GM12878 (cell line): ENCODE data around the gene HAPLN2. TPM values are rescaled to one million over a fixed set of nuclear protein-coding genes. Genes with fewer than 3 reads are reported as not detected.

Experiments
- ATAC-seq: fragments of 200-7000 bp; cut with Tn5 transposase; 3 replicates; pipeline ENCODE4 v1.9.1; 2020; ENCODE audit warnings: mild to moderate bottlenecking, moderate library complexity
- BruUV-seq: library from RNA; stranded (reverse); fragments of 400-500 nt; replicated peaks from 2 replicates; lab custom pipeline; 2021; lab: Mats Ljungman, UMichigan
- CTCF ChIA-PET: fragments of 300-600 bp; sonication (Branson Sonifier 250); formaldehyde crosslinking; extraction: SDS; loops from one replicate; lab custom pipeline; 2021; ENCODE audit warnings: inconsistent platforms; lab: Yijun Ruan, JAX
- POLR2A ChIA-PET: fragments of 350-600 bp; formaldehyde crosslinking; extraction: SDS; loops from one replicate; lab custom pipeline; 2021; ENCODE audit warnings: inconsistent platforms; lab: Charles Lee
- RAD21 ChIA-PET: fragments of 300-600 bp; sonication (Branson Sonifier 250); formaldehyde crosslinking; loops from one replicate; lab custom pipeline; 2023; ENCODE audit warnings: antibody characterized with exemption; ENCODE audit not compliant: unreplicated experiment; lab: Charles Lee
- SMC1A ChIA-PET: fragments of 300-600 bp; sonication (Branson Sonifier 250); formaldehyde crosslinking; loops from one replicate; lab custom pipeline; 2023; ENCODE audit not compliant: unreplicated experiment, uncharacterized antibody; lab: Charles Lee
- DNase-seq: peaks from one replicate; pipeline ENCODE4 v3.0.0-alpha.2; 2011; ENCODE audit warnings: low read depth, low spot score
- FAIRE-seq: peaks from 3 replicates; lab custom pipeline; 2011; peaks lifted over from hg19 to GRCh38; lab: Jason Lieb, UNC
- H2AFZ ChIP-seq: 2 replicates; pipeline ENCODE4 v1.6.0; 2011; ENCODE audit warnings: low read depth, low read length, control low read depth; ENCODE audit not compliant: control insufficient read depth
- H3K27ac ChIP-seq: 2 replicates; pipeline ENCODE4 v1.5.1; 2011; ENCODE audit warnings: control low read depth; ENCODE audit not compliant: control insufficient read depth, insufficient read depth
- H3K27me3 ChIP-seq, 2 experiments: replicated peaks in 1 of 2; 2 replicates each; pipeline versions ENCODE4 v1.6.0 to v1.6.1; 2011; ENCODE audit warnings: low read length in 1 of 2; ENCODE audit not compliant: control insufficient read depth in 2 of 2, insufficient read depth in 2 of 2
- H3K36me3 ChIP-seq, 2 experiments: 2 replicates each; pipeline ENCODE4 v1.5.1; 2011; ENCODE audit warnings: low read length in 1 of 2; ENCODE audit not compliant: control insufficient read depth in 2 of 2, insufficient read depth in 2 of 2
- H3K4me1 ChIP-seq: 2 replicates; pipeline ENCODE4 v1.6.1; 2011; ENCODE audit warnings: mild to moderate bottlenecking, low read length, moderate library complexity, mixed read lengths; ENCODE audit not compliant: control insufficient read depth, insufficient read depth
- H3K4me2 ChIP-seq: 2 replicates; pipeline ENCODE4 v1.6.0; 2011; ENCODE audit warnings: control low read depth; ENCODE audit not compliant: control insufficient read depth, insufficient read depth
- H3K4me3 ChIP-seq: fragments of 200-600 bp; sonication (generic); 2 replicates; pipeline ENCODE4 v1.5.1; 2016
- H3K79me2 ChIP-seq: 2 replicates; pipeline ENCODE4 v1.6.0; 2011; ENCODE audit warnings: low read length; ENCODE audit not compliant: control insufficient read depth, insufficient read depth
- H3K9ac ChIP-seq: 2 replicates; pipeline ENCODE4 v1.8.0; 2011; ENCODE audit warnings: low read length, control low read depth, mixed read lengths; ENCODE audit not compliant: control insufficient read depth, insufficient read depth
- H3K9me3 ChIP-seq: replicated peaks from 3 replicates; pipeline ENCODE4 v1.5.1; 2011; ENCODE audit warnings: mild to moderate bottlenecking, low read length; ENCODE audit not compliant: control insufficient read depth, insufficient read depth
- H4K20me1 ChIP-seq: 2 replicates; pipeline ENCODE4 v1.6.0; 2011; ENCODE audit not compliant: control insufficient read depth, insufficient read depth
- ATF7 ChIP-seq: fragments of 450-650 bp; IDR thresholded peaks from 2 replicates; pipeline ENCODE4 v1.6.1; 2016; ENCODE audit warnings: low read depth, mild to moderate bottlenecking
- ETV6 ChIP-seq, 2 experiments: fragments of 450-650 bp in 1 of 2; IDR thresholded peaks in 1 of 2; conservative IDR thresholded peaks in 1 of 2; 2 replicates each; pipeline ENCODE4 v1.6.1; 2014; ENCODE audit warnings: antibody characterized with exemption in 1 of 2, borderline replicate concordance in 1 of 2, low read depth in 1 of 2, mild to moderate bottlenecking in 1 of 2, moderate library complexity in 1 of 2
- FOS ChIP-seq: IDR thresholded peaks from 3 replicates; pipeline ENCODE4 v1.6.1; 2011; ENCODE audit warnings: borderline replicate concordance; ENCODE audit not compliant: insufficient read length; ENCODE audit errors: extremely low read depth
- FOXK2 ChIP-seq: fragments of 450-650 bp; IDR thresholded peaks from 2 replicates; pipeline ENCODE4 v1.6.1; 2017; ENCODE audit warnings: mild to moderate bottlenecking, moderate library complexity
- GABPA ChIP-seq: IDR thresholded peaks from 2 replicates; pipeline ENCODE4 v1.6.1; 2014; ENCODE audit warnings: antibody characterized with exemption, low read depth, mild to moderate bottlenecking, inconsistent platforms
- MXI1 ChIP-seq: fragments of 150-350 bp; IDR thresholded peaks from 2 replicates; pipeline ENCODE4 v1.6.1; 2011; ENCODE audit warnings: low read depth, mild to moderate bottlenecking, inconsistent platforms, low read length, improper control_type of control experiment
- PML ChIP-seq: IDR thresholded peaks from 2 replicates; pipeline ENCODE4 v1.6.1; 2012; ENCODE audit warnings: low read length, inconsistent platforms
- RAD21 ChIP-seq: IDR thresholded peaks from 2 replicates; pipeline ENCODE4 v1.6.1; 2011; ENCODE audit warnings: mild to moderate bottlenecking, low read depth, low read length, moderate library complexity; ENCODE audit not compliant: insufficient read depth
- SMAD5 ChIP-seq: IDR thresholded peaks from 2 replicates; pipeline ENCODE4 v1.6.1; 2016; ENCODE audit warnings: antibody characterized with exemption, low read depth
- SMARCA5 ChIP-seq: fragments of 450-650 bp; IDR thresholded peaks from 2 replicates; pipeline ENCODE4 v1.6.1; 2017; ENCODE audit warnings: mild to moderate bottlenecking
- SMC3 ChIP-seq: IDR thresholded peaks from 2 replicates; pipeline ENCODE4 v1.6.1; 2011; ENCODE audit warnings: low read length, improper control_type of control experiment, borderline replicate concordance
- TCF12 ChIP-seq: IDR thresholded peaks from 2 replicates; pipeline ENCODE4 v1.6.1; 2011; ENCODE audit warnings: low read depth, mild to moderate bottlenecking, low read length
- WRNIP1 ChIP-seq: IDR thresholded peaks from 2 replicates; pipeline ENCODE4 v1.6.1; 2011; ENCODE audit warnings: low read depth, low read length, improper control_type of control experiment, borderline replicate concordance
- YY1 ChIP-seq: IDR thresholded peaks from 2 replicates; pipeline ENCODE4 v1.6.1; 2011; ENCODE audit warnings: low read depth, mild to moderate bottlenecking, low read length
- ZNF622 ChIP-seq: fragments of 450-650 bp; IDR thresholded peaks from 2 replicates; pipeline ENCODE4 v1.6.1; 2017; ENCODE audit warnings: mild to moderate bottlenecking, inconsistent platforms
- WGBS: methylation state at CpG from one replicate; pipeline ENCODE4 v1.1.6; 2016; ENCODE audit warnings: low lambda C conversion rate; ENCODE audit not compliant: insufficient replicate concordance, insufficient coverage; ENCODE audit errors: missing lambda C conversion rate; 5-methylcytosine and 5-hydroxymethylcytosine counted together
- in situ Hi-C: fragments of 300-500 bp; cut with MboI; formaldehyde crosslinking; loops from 9 replicates; pipeline ENCODE4 v1.14.3; 2018; ENCODE audit warnings: mixed read lengths
- intact Hi-C: fragments of 100-400 bp; cut with micrococcal nuclease; formaldehyde crosslinking; loops from one replicate; pipeline ENCODE4 v1.14.2; 2022; ENCODE audit not compliant: unreplicated experiment
- polyA plus RNA-seq, 11 experiments: library from polyadenylated mRNA; depleted of rRNA in 4 of 11; unstranded in 6 of 11; stranded (reverse) in 5 of 11; fragments of >200 nt; fragmentation: Nextera tagmentation in 4 of 11; fragmentation: Illumina TruSeq in 1 of 11; extraction: Ambion mirVana in 4 of 11; extraction: Trizol in 1 of 11; gene quantifications; 1 replicate in 1 of 11; 2 replicates in 10 of 11; pipeline versions ENCODE4 v1.2.1 to v1.2.3, GENCODE V29; 2011 to 2016; ENCODE audit warnings: inconsistent platforms in 2 of 11, missing spikeins in 2 of 11, low read depth in 1 of 11
- total RNA-seq, 4 experiments: library from RNA; depleted of rRNA in 3 of 4; stranded (reverse); fragments of >200 nt in 3 of 4; fragmentation: Illumina TruSeq in 1 of 4; extraction: Trizol in 1 of 4; gene quantifications; 2 replicates each; pipeline versions ENCODE4 v1.2.1 to v1.2.3, GENCODE V29; 2013 to 2021
- TF ChIP-seq, protein P1 (sequence below): IDR thresholded peaks from 2 replicates; pipeline ENCODE4 v1.6.1; 2012; ENCODE audit warnings: low read depth, low read length, improper control_type of control experiment
- TF ChIP-seq, protein P2 (sequence below): fragments of 450-650 bp; formaldehyde crosslinking; IDR thresholded peaks from 2 replicates; pipeline ENCODE4 v1.4.0; 2020; ENCODE audit warnings: mild to moderate bottlenecking, moderate library complexity
- TF ChIP-seq, protein P3 (sequence below): fragments of 450-650 bp; IDR thresholded peaks from 2 replicates; pipeline ENCODE4 v1.6.1; 2017; ENCODE audit warnings: mild to moderate bottlenecking, low read depth, inconsistent platforms; ENCODE audit not compliant: poor library complexity, severe bottlenecking

Gene HAPLN2
- total and polyA plus RNA-seq, 10 of the 15 experiments (the other 5 are each of a cell fraction or from before 2014, with no cell fraction given), result 0.15 to 0.24 TPM; not detected in 8

GRCh38 chr1:156608981-156609380, 10.2 kb upstream of the HAPLN2 start:
- Histone ChIP-seq H3K27ac (no peak overlapping the region), H3K4me3 (no peak overlapping the region), H3K9me3 (no peaks in the 10 kb centered on the region), H3K27me3 (peaks cover 0 to 3% of the 10 kb centered on the region in 2 experiments; a peak in 2 of 4 replicates), H3K4me1 (0 out of 2 replicates have a peak, but pooled peaks cover 4% of the 10 kb centered on the region), H3K4me2 (no peak overlapping the region), H3K9ac (no peak overlapping the region), H3K79me2 (no peaks in the 10 kb centered on the region), H2AFZ (no peak overlapping the region), H4K20me1 (no peaks in the 10 kb centered on the region), H3K36me3 (no peaks in the 10 kb centered on the region)
- ChIA-PET SMC1A (interaction anchor here (1.0 to 2.1 kb wide), 11 partner anchors 16 to 223 kb away, joined by 3 to 23 read pairs (median 8); partner anchors contain the start of gene NAXE), CTCF (interaction anchor here (0.6 to 2.1 kb wide), 34 partner anchors 8 to 250 kb away, joined by 3 to 40 read pairs (median 5); partner anchors contain the start of genes HAPLN2, NAXE and TTC24), POLR2A (no interaction called here), RAD21 (interaction anchor here (0.6 to 2.1 kb wide), 19 partner anchors 9 to 223 kb away, joined by 3 to 11 read pairs (median 4); partner anchors contain the start of genes MEF2D and NAXE)
- BruUV-seq, result no TSS peak
- DNase-seq (no peak), FAIRE-seq (peak; percentile 54), ATAC-seq (peak; percentile 94)
- in situ Hi-C loops (loop anchor here (5.0 to 10.0 kb wide), 2 partner anchors 154 to 222 kb away; no protein-coding TSS in a partner anchor), intact Hi-C loops (loop anchor here (1.0 to 10.0 kb wide), 4 partner anchors 25 to 224 kb away; no protein-coding TSS in a partner anchor)
- WGBS, result 25% methylated on average over 6 of the region's 6 CpGs
- TF ChIP-seq YY1 (peak; percentile 46; the same call in 1 of the 2 replicates), FOXK2 (no peak), GABPA (no peak), RAD21 (peak; percentile 77), SMAD5 (no peak), SMC3 (peak; percentile 84), ATF7 (no peak), ETV6 (conservative IDR thresholded peaks at IDR 0.05 in 1 of 2, IDR thresholded peaks at IDR 0.05 in 1 of 2; ENCODE audit: borderline replicate concordance in 1 of 2, low read depth in 1 of 2) (no peak), WRNIP1 (no peak), ZNF622 (no peak), PML (no peak), FOS (no peak), MXI1 (no peak), SMARCA5 (no peak), TCF12 (0 out of 2 replicates have a peak, but pooled peaks have one; percentile 35)
- TF ChIP-seq, protein P1, sequence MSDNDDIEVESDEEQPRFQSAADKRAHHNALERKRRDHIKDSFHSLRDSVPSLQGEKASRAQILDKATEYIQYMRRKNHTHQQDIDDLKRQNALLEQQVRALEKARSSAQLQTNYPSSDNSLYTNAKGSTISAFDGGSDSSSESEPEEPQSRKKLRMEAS, result no peak
- TF ChIP-seq, protein P2, sequence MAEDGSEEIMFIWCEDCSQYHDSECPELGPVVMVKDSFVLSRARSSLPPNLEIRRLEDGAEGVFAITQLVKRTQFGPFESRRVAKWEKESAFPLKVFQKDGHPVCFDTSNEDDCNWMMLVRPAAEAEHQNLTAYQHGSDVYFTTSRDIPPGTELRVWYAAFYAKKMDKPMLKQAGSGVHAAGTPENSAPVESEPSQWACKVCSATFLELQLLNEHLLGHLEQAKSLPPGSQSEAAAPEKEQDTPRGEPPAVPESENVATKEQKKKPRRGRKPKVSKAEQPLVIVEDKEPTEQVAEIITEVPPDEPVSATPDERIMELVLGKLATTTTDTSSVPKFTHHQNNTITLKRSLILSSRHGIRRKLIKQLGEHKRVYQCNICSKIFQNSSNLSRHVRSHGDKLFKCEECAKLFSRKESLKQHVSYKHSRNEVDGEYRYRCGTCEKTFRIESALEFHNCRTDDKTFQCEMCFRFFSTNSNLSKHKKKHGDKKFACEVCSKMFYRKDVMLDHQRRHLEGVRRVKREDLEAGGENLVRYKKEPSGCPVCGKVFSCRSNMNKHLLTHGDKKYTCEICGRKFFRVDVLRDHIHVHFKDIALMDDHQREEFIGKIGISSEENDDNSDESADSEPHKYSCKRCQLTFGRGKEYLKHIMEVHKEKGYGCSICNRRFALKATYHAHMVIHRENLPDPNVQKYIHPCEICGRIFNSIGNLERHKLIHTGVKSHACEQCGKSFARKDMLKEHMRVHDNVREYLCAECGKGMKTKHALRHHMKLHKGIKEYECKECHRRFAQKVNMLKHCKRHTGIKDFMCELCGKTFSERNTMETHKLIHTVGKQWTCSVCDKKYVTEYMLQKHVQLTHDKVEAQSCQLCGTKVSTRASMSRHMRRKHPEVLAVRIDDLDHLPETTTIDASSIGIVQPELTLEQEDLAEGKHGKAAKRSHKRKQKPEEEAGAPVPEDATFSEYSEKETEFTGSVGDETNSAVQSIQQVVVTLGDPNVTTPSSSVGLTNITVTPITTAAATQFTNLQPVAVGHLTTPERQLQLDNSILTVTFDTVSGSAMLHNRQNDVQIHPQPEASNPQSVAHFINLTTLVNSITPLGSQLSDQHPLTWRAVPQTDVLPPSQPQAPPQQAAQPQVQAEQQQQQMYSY (CRISPR knock-in tag), result no peak
- TF ChIP-seq, protein P3, sequence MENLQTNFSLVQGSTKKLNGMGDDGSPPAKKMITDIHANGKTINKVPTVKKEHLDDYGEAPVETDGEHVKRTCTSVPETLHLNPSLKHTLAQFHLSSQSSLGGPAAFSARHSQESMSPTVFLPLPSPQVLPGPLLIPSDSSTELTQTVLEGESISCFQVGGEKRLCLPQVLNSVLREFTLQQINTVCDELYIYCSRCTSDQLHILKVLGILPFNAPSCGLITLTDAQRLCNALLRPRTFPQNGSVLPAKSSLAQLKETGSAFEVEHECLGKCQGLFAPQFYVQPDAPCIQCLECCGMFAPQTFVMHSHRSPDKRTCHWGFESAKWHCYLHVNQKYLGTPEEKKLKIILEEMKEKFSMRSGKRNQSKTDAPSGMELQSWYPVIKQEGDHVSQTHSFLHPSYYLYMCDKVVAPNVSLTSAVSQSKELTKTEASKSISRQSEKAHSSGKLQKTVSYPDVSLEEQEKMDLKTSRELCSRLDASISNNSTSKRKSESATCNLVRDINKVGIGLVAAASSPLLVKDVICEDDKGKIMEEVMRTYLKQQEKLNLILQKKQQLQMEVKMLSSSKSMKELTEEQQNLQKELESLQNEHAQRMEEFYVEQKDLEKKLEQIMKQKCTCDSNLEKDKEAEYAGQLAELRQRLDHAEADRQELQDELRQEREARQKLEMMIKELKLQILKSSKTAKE, result no peak
